ENCODE data around the gene HOXD11. TPM values are rescaled to one million over a fixed set of nuclear protein-coding genes. Genes with fewer than 3 reads are reported as not detected.

Gene HOXD11
- total and polyA plus RNA-seq, 9 of the 15 experiments (the other 6 are each of a cell fraction or from before 2014, with no cell fraction given), result not detected

- no peak for TF ChIP-seq HIVEP1 (CRISPR knock-in tag; IDR thresholded peaks at IDR 0.05)
These were observed 11.7 kb upstream of the HOXD11 start (continued) for GRCh38 chr2:176095421-176095820.

GRCh38 chr2:176096243-176096985 is 10.7 kb upstream of the HOXD11 start:
- no peaks in the 10 kb centered on the region for H3K36me3 ChIP-seq (ENCODE audit: control insufficient read depth, insufficient read depth, low read length)
- WGBS (ENCODE audit: insufficient coverage, low coverage, missing lambda C conversion rate), result 10% methylated on average over 16 of the region's 16 CpGs
- ATAC-seq (peak; percentile 11), FAIRE-seq (peak; percentile 85), DNase-seq (ENCODE audit: extremely low read depth in 1 of 4, low spot score in 3 of 4) (peak in 1 of 4 experiments; percentile 29)
- H4K20me1 ChIP-seq (replicated peaks; ENCODE audit: control insufficient read depth, insufficient read depth, low read length), result peaks cover 17% of the 10 kb centered on the region; the same call in 1 of the 2 replicates
- POLR2A ChIA-PET, result interaction anchor here (0.8 kb wide), 1 partner anchor 420 kb away, joined by 4 read pairs; no protein-coding TSS in a partner anchor
- H3K4me1 ChIP-seq (replicated peaks in 1 of 2; ENCODE audit: control insufficient read depth in 2 of 2, insufficient read depth in 2 of 2, low read length in 2 of 2), result peaks cover 8 to 33% of the 10 kb centered on the region in 2 experiments
- no TSS peak for BruUV-seq (replicated peaks)
- peaks cover 70 to 81% of the 10 kb centered on the region in 2 experiments for H3K27me3 ChIP-seq (ENCODE audit: control insufficient read depth in 2 of 2, insufficient read depth in 2 of 2, low read length in 2 of 2)
- H3K4me3 ChIP-seq, result peak overlapping the region; percentile 29
- in situ Hi-C loops (cut with MboI), result loop anchor here (5.0 to 25.0 kb wide), 2 partner anchors 734 to 1059 kb away; no protein-coding TSS in a partner anchor
- CTCF ChIA-PET (ENCODE audit: low intra/inter-chr PET ratio), result interaction anchor here (0.6 to 2.7 kb wide), 4 partner anchors 17 to 645 kb away, joined by 3 to 13 read pairs (median 3); no protein-coding TSS in a partner anchor
- H3K9ac ChIP-seq (ENCODE audit: insufficient read depth in 1 of 2, low read depth in 2 of 2, low read length in 2 of 2), result 0 out of 4 replicates have a peak overlapping the region, but pooled peaks of 1 of the 2 experiments have one; percentile 21
- H3K27ac ChIP-seq (ENCODE audit: extremely low read depth, low read depth, low read length), result no peak overlapping the region
- intact Hi-C loops (cut with micrococcal nuclease), result loop anchor here (5.0 kb wide), 4 partner anchors 219 to 1349 kb away; no protein-coding TSS in a partner anchor
- H3K4me2 ChIP-seq (ENCODE audit: insufficient read depth, low read length), result peak overlapping the region; percentile 72
- H3K9me1 ChIP-seq (ENCODE audit: control insufficient read depth, insufficient read depth, low read length), result no peaks in the 10 kb centered on the region
- no peaks in the 10 kb centered on the region for H3K9me3 ChIP-seq (replicated peaks; ENCODE audit: control insufficient read depth, insufficient read depth, low read depth, low read length)
- no peaks in the 10 kb centered on the region for H3K79me2 ChIP-seq (ENCODE audit: control insufficient read depth, insufficient read depth, low read length)
- H2AFZ ChIP-seq (ENCODE audit: low read depth, low read length), result peak overlapping the region; percentile 79
- TF ChIP-seq ZBTB2 (IDR thresholded peaks at IDR 0.05) (no peak), SUPT5H (IDR thresholded peaks at IDR 0.05) (no peak), ZNF133 (CRISPR knock-in tag; IDR thresholded peaks at IDR 0.05) (no peak), GABPB2 (CRISPR knock-in tag; conservative IDR thresholded peaks at IDR 0.05) (no peak), CHD4 (IDR thresholded peaks at IDR 0.05; ENCODE audit: insufficient read depth, insufficient replicate concordance, low read depth, low read length, poor library complexity, severe bottlenecking) (no peak), RNF2 (IDR thresholded peaks at IDR 0.05) (peak; percentile 81), EP300 (IDR thresholded peaks at IDR 0.05; ENCODE audit: low read length) (no peak), SPI1 (IDR thresholded peaks at IDR 0.05; ENCODE audit: borderline replicate concordance, low read depth, low read length) (peak; percentile 40; the same call in 1 of the 2 replicates), BMI1 (IDR thresholded peaks at IDR 0.05; ENCODE audit: low read length) (peak; percentile 81; the same call in 1 of the 2 replicates), MAFK (IDR thresholded peaks at IDR 0.05; ENCODE audit: low read length) (no peak), FOXK2 (conservative IDR thresholded peaks at IDR 0.05 in 1 of 2, IDR thresholded peaks at IDR 0.05 in 1 of 2; ENCODE audit: low read depth in 2 of 2) (no peak), KAT2B (IDR thresholded peaks at IDR 0.05; ENCODE audit: low read depth, low read length) (no peak), ZNF75A (CRISPR knock-in tag; IDR thresholded peaks at IDR 0.05) (no peak), ZNF253 (CRISPR knock-in tag; conservative IDR thresholded peaks at IDR 0.05) (no peak), CBX2 (IDR thresholded peaks at IDR 0.05; ENCODE audit: insufficient read depth, low read length, poor library complexity, severe bottlenecking) (peak; percentile 97), MTA1 (IDR thresholded peaks at IDR 0.05; ENCODE audit: borderline replicate concordance) (no peak), IRF1 (CRISPR knock-in tag; IDR thresholded peaks at IDR 0.05; ENCODE audit: borderline replicate concordance) (no peak), YY1 (IDR thresholded peaks at IDR 0.05; ENCODE audit: borderline replicate concordance in 1 of 3, control insufficient read depth in 1 of 3, extremely low read depth in 1 of 3, insufficient read depth in 3 of 3, insufficient read length in 1 of 3, insufficient replicate concordance in 2 of 3, low read depth in 1 of 3, low read length in 2 of 3) (peak in 1 of 3 experiments; percentile 42)

Measured in K562 (cell line).